ENCODE measurements around the gene FAM171A1.

FAM171A1 gene

DNA sequence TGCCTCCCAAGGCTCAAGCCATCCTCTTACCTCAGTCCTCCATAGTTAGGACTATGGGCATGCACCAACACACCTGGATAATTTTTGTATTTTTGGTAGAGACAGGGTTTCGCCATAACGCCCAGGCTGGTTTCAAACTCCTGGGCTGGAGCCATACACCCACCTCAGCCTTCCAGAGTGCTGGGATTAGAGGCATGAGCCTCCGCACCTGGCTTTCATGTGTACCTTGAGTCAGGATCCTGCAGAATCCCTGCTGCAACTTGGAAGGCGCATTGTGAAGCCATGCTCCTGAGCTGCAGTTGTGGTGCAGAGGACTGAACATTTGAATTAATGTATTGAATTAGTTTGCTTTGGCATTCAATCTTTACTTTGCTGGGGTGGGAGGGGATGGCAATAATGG lies 173.2 kb downstream of the FAM171A1 start:
- no peak for DNase-seq

DNA sequence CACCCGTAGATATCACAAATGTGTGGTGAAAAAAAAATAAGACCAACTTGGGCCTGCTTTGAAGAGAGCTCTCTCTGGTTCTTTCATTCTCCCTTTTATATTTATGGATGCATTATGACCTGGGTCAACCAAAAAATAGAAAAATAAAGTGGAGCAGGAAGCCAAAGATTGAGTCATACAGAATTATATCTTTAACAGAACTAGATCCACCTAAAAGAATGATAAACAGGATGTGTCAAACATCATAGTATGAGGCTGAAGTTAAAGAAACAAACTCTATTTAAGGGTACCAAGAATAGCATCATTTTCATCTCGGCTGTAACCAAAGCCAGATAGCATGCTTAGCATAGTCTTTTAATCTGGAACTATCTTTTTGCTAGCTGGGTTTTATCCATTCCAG lies 173.8 kb downstream of the FAM171A1 start:
- peak; percentile 13 for DNase-seq

DNA sequence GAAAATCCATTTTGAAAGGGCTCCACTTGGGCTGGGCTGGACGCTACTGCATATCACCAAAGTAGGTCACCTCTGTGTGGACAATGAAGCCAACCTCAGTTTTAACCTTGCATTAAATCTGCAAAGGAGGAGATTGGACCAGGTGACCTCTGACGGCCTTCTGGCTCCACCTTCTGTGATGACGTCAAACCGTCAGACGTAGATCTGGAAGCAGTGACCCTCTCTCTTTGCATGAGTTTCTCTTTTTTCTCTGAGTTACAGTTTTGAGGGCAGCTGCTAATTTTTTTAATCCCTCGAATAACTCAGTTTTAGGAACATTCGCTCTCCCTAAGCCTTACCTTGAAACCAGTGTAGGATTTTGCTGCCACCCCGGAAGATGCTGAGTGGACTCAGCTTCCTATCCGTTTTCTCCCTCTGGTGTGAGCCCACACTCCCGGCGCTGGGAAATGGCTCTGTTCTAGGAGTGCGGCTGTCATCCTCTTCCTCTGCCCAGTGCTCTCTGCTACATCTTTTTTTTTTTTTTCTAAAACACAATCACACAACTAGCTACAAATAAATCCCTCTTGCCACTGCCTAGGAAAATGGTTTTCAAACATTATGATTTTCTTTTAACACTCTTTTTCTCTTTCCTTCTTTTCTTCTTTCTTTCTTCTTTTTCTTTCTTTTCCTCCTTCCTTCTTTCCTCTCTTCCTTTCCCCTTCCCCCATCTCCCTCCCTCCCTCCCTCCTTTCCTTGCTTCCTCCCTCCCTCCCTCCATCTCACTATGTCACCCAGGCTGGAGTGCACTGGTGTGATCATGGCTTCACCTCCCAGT lies 174.9 kb downstream of the FAM171A1 start:
- no peak for DNase-seq

DNA sequence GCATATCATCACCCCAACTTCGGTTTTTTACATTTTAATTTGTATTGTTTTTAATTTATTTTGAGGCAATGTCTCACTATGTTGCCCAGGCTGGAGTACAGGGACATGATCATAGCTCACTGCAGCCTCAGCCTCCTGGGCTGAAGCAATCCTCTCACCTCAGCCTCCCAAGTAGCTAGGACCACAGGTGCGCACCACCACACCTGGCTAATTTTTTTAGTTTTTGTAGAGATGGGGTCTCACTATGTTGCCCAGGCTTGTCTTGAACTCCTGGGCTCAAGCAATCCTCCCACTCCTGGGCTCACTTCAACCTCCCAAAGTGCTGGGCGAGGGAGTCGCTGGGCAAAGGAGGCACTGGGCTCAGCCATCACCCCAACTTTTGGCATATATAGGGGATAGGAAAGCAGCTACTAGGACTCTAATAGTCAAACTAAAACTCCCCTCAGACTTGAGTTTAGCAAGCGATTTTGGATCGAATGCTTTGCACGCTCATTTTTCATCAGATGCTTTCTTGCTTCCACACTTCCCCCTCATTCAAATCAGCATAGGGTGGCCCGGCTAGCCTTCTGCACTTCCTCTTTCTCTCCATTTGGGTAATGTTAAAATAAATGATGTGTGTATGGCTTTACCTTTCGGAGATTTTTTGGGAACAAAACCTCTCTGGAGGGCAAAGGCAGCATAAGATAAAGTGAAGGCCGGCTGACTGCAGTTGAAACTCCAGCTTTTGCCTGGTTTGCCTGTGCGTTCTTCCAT lies 181.8 kb downstream of the FAM171A1 start:
- no peak for DNase-seq

DNA sequence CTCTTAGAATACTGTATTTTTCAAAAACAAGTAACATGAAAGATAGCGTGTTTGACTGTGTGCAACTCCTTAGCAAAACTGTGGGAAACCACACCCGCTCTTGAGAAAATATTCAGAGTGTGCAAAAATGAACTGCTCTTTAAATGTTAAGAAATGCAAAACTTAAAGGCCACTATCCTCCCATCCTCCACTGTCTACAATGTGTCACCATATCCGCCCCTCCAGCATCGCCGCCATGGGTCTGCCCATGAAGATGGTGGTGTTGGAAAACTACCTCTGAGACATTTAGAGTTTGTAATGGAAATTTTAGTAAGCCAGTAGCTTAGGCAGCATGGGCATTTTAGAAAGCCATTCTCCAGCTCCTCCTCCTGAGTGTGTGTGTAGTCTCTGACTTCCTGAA lies 182.5 kb downstream of the FAM171A1 start:
- DNase-seq, result no peak

DNA sequence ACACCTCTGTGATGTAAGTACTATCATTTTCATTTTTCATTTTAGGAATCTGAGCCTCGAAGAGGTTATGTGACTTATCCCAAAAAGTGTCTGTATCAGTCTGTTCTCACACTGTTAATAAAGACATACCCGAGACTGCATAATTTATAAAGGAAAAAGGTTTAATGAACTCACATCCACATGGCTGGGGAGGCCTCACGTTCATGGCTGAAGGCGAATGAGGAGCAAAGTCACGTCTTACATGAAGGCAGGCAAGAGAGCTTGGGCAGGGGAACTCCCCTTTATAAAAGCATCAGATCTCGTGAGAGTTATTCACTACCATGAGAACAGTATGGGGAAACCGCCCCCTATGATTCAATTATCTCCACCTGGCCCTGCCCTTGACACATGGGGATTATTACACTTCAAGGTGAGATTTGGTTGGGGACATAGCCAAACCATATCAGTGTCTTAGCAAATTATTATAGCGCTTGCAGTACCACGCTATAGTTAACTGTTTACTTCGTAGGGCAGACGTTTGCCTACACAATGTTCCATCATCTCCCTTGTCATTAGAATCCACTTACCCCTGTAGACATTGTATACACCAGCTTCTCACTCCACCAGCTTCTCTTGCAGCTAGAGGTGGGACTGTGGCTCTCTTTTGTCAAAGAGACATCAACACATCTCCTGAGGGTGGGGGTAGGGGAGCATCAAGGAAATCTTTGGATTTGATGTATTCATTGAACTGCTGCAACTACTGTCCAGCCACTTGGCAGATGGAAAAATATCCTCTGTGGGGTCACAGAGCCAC lies 187.2 kb downstream of the FAM171A1 start:
- no peak for DNase-seq

DNA sequence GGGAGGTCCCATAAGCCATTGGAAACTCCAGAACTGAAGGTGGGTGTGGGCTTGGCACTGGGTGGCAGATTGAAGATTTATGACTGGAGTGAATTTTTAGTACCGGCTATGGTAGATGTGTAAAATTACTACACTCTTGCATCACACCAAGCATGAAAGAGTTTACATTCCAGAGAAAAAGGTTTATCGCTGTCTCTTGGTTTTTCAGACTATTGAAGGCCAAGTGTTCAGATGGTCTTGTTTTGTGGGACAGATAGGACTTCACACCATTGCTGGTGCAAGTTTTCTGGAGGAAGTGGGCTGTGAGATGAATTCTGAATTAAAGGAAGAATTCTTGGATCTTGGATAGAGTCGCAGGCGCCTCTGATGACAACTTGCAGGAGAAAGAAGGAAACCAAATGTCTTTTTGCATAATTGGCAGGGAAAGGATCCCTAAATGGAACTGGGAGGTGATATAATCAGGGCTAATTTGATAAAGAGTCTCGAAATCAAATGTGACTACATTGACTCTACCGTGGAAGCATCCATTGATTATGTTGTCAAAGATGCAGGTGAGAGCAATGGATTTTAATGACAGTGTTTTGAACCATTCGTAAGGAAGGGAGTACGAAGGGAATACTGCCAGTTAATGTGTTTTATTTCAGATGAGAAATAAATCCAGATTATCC lies 188.4 kb downstream of the FAM171A1 start:
- DNase-seq, result no peak

DNA sequence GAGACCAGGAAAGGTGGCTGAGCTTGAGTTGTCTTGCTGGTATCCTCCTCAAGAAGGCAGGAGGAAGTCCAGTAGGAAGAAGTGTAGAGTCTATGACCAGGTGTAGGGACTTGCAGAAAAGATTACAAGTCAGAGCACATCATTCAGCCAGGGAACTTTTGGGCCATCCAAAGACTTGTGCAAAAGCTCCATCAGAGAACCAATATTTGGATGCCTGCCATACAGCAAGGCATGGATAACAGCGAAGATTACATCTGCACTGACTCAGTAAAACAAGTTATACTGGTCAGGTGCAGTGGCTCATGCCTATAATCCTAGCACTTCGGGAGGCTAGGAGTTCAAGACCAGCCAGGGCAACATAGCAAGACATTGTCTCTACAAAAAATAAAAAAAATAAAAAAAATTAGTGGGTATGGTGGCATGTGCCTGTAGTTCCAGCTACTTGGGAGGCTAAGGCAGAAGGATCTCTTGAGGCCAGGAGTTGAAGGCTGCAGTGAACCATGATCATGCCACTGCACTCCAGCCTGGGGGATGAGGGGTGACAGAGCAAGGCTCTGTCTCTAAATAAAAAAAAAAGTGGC lies 189.4 kb downstream of the FAM171A1 start:
- DNase-seq, result no peak

DNA sequence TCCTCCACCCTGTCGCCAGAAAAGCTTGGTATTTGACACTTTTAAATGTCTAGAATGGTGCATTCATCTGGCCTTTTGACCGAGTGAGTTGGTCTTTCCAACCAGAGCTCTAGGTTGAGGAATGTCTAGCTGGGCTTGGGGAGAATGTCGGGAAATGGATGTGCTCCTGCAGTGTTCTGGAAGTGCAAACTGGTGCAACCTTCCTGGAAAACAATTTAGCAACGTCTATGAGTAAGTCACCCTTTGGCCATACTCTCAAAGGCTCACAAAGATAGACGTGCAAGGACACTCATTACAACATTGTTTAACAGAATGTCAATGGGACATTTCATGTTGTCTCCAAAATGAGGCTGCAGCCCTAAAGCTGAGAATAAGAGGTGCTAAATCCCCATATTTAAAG lies 190.4 kb downstream of the FAM171A1 start:
- no peak for DNase-seq

DNA sequence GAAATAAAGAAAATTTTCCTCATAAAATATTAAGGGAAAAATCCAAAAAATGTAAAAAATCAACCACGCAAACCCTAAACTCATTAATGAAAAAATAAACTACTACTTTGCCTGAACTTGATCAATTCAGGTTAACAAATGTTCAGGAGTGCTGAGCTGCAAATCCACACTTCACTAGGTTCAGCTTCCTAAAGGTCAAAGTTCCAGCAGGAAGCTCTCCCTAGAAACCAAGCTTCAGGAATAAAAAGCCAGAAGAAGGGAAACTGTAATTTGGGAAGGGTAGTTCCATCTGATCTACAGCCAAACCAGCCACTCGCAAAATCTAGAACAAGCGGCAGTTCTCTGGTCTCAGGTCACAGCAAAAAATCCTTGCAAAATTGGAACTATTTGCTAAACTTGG lies 194.8 kb downstream of the FAM171A1 start:
- DNase-seq, result no peak

DNA sequence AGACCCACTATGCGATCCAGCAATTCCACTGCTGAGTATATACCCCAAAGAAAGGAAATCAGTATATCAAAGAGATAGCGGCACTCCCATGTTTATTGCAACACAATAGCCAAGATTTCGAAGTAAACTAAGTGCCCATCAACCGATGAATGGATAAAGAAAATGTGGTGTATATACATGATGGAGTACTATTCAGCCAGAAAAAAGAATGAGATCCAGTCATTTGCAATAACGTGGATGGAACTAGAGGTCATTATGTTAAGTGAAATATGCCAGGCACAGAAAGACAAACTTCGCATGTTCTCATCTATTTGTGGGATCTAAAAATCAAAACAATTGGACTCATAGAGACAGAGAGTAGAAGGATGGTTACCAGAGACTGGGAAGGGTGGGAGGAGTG lies 195.5 kb downstream of the FAM171A1 start:
- DNase-seq, result no peak

DNA sequence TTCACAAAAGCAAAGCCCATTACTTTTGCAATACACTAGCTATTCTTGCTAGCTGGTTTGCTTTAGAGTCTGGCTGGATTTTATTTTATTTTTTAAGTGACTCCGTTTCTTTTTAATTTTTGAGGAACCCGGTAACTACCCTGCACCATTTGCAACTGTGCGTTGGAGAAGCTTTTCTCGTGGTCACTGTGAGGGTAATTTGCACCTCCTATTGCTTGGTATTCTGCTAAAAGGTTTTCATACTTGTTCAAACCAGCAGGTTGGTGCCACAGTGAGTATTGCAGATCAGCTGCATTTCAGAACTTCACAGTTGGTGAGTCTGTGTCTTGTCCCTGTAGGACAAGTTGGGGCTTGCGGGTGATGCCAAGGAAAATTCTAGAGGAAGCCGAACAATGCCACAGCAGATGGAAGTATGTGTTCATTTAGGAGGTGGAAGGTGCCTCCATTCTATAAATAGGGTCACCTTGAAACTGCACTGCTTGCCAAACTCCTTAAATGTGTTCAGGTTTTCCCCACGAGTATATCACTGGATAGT lies 198.7 kb downstream of the FAM171A1 start:
- no peak for DNase-seq

DNA sequence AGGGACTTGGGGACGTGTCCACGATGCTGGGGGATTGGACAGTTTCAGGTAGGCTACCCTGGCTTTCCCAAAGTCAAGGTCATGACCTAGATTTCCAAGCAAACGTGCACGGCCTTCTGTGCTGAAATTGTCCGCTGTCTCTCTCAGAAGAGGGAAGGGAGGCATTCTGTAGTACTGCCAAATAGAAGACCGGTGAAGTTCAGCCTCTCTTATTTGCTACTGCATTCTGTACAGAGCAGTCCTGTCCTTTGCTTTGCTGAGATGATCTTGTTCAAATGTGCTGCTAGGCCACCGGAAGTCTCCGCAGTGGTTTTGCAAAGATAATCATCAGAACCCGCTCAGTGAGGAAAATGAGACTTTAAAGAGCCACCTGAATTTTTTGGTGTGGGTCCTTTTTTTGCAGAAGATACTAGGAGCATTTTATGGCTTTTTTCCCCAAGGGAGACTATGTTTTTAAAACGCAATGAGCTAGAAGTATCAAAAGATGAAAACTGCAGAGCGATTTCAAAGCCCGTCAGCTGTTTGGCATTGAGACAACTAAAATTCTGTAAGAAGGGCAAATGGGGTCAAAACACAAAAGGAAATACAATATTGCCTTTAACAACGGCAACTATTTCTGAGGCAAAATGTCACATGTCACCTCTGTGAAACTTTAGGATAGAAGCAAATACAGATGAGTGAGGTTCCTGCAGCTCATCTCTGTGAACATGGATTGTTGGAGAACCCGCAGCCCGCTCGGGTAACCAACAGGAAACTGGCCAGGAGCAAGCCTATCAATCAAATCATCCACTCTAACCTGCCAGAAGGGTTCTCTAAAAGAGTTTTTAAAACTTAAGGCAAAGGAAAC lies 201.3 kb downstream of the FAM171A1 start:
- DNase-seq, result peak; percentile 76

DNA sequence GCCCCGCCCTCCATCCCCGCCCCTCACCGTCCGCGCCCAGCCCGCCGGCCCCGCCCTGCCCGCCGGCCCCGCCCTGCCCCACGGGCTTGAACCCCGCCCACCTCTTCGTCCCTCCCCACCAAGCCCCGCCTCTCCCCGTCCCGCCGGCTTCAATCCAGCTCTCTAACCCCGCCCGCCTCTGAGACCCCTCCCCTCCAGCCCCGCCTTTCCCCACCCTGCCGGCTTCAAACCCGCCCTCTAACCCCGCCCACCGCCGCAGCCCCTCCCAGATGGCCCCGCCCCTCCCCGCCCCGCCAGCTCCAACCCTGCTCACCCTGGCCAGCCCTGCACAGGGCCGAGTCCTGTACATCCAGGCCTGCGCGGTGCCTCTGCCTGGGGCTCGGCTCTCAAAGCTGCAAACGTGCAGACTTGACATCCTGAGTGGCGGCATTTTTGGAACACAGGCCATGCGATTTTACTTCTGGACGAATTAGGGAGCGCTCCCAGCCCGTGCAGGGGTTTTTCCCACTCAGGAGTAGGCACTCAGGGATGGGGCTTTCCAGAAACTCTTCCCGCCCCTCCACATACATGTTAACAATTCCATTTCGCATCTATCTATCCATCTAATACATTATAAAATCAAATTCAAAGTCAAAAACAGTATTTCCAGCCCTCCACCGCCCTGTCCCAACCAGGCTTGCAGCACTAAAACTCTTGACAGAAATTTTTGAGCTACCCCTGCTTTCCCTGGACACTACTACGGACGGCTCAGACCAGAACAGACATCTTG lies 202.1 kb downstream of the FAM171A1 start:
- DNase-seq, result peak; percentile 93

DNA sequence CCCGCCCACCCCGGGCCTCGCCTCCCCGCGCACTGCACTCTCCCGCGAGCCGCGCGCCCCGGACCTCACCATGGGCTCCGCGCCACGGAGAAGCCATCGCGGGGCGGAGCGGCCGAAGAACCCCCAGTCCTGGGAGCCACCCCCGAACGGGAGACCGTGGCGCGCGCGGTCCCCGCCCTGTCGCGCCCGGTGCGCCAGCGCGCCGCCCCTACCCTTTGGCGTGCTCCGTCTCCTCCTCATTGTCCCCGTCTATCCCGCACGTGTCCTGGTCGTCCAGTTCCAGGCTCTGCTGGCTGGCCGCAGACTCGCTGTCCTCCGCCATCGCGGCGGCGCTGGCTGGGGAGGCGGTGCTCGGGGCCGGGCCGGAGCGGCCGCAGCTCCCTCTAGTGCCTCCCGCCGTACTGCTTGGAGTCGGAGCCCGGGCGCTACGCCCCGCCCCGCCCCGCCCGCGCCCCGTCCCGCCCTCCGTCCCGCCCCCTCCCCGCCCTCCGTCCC lies 202.8 kb downstream of the FAM171A1 start, which contains the start of gene NMT2:
NMT2 (minus strand) TSS at position 403 of the 495 bp plus-strand sequence; CDS start at position 322, 81 bp downstream.
- DNase-seq, result no peak

DNA sequence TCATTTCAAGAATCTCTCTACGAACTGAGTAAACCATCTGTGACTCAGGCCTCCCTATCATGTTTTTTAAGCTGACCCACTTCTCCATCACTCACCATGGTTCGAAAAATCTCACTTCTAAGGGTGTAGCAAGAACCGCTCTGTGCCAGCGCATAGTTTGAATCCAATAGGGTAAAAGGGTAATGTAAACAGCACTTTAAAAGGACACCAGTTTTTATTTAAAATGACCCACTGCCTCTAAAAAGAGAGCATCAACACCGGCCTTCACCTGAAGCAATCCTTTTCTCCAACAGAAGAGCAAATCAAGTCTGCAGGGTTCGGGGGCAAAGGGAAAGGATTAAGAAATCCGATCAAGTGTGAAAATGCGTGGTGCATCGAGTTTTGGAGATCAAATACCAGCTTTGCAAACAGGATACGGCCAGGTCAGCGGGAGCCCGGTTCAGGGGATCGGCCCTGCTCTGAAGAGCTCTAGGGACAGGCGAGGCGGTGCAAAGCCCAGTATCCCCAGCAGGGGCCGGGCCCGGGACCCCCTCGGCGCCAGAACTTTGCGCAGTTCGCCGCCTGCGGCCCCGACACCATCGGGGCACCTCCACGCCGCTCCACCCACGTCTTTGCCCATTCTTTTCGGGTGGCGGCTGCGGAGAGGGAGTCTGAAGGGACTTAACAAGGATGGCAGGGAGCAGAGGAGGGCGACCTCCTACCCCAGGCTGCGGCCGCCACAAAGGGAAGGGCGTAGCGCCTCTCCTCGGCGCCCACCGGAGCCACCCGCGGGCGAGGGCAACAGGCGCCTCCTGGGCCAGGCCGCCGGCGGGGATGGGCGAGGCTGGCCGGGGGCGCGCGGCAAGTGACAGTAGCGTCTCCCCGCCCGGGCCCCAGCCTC lies 203.4 kb downstream of the FAM171A1 start:
- DNase-seq, result peak; percentile 51

DNA sequence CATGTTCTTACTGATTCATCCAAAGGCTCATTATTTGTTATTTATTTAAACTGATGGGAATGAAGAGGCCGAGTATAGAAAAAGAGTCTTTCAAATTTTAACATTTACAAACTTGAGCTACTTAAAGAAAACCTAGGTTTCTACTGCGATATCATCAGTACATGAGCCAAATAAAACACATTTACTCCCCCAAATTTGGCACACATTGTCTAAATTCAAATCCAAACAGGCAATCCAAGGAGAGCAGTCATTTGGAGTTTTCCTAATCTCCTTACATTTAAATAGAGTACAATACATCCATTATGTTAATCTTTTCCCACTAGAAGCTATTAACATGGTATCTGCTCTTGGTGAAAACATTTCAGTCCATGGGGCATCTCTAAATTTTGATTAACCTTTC lies 204.8 kb downstream of the FAM171A1 start:
- DNase-seq, result no peak

DNA sequence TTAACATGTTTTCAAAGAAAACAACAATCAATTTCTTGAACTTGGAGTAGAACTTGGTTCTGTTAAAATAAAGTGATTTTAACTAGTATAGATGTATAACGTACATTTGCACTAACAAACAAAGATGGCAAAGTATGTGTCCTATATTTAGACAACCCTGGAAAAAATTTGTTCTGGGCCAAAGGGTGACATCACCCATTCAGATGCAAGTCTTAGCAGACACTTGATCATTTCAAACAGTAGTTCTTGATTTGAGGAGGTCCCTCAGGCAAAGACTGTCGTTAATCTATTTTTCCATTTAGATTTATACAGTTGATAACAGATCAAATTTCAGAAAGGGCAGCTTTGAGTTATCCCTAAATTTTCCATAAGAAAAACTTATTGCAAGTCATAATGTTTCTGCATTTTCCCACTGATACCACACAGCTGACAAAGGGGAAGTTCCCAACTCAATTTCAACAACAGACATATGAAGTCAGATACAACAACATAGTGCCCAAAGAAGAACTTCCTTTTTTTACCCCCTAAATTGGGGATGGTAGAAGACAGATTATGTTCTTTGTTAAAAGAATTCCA lies 207.7 kb downstream of the FAM171A1 start:
- DNase-seq, result no peak
